SK-N-SH treated with all-trans-retinoic acid at 6 μM for 48 hours (cell line): ENCODE measurements around the gene CFAP126.
"Not testable (repeated sequence)": the region's sequence is repeated elsewhere in the genome, so short reads cannot be mapped to it uniquely, and the experiment has no call there.

Experiments
- ATAC-seq: fragments of 200-7000 bp; cut with Tn5 transposase; 3 replicates; pipeline ENCODE4 v1.9.1; 2020; ENCODE audit warnings: mild to moderate bottlenecking, moderate library complexity
- ARNTL ChIP-seq: fragments of 450-650 bp; formaldehyde crosslinking; IDR thresholded peaks from 2 replicates; pipeline ENCODE4 v1.5.0; 2020; ENCODE audit warnings: low read depth, mild to moderate bottlenecking, moderate library complexity, borderline replicate concordance
- BACH2 ChIP-seq: fragments of 250-450 bp; sonication (Bioruptor Pico); IDR thresholded peaks from 2 replicates; pipeline ENCODE4 v1.9.0; 2021; ENCODE audit warnings: mild to moderate bottlenecking, borderline replicate concordance
- CSDC2 ChIP-seq: fragments of 250-450 bp; sonication (Bioruptor Pico); IDR thresholded peaks from 2 replicates; pipeline ENCODE4 v1.5.0; 2020; ENCODE audit warnings: mild to moderate bottlenecking, moderate library complexity
- ESRRG ChIP-seq: fragments of 250-450 bp; sonication (Bioruptor Pico); IDR thresholded peaks from 2 replicates; pipeline ENCODE4 v1.6.1; 2021; ENCODE audit warnings: mild to moderate bottlenecking
- ISL1 ChIP-seq: fragments of 250-450 bp; sonication (Bioruptor Pico); IDR thresholded peaks from 2 replicates; pipeline ENCODE4 v2.1.2; 2022; ENCODE audit warnings: mild to moderate bottlenecking, moderate library complexity
- PPARA ChIP-seq: fragments of 250-450 bp; sonication (Bioruptor Pico); IDR thresholded peaks from 2 replicates; pipeline ENCODE4 v1.5.0; 2020; ENCODE audit warnings: mild to moderate bottlenecking, borderline replicate concordance
- RARB ChIP-seq: fragments of 250-450 bp; sonication (Bioruptor Pico); IDR thresholded peaks from 2 replicates; pipeline ENCODE4 v1.8.0; 2021; ENCODE audit warnings: mild to moderate bottlenecking, moderate library complexity
- SNAI2 ChIP-seq: fragments of 250-450 bp; sonication (Bioruptor Pico); IDR thresholded peaks from 2 replicates; pipeline ENCODE4 v1.5.0; 2020; ENCODE audit warnings: mild to moderate bottlenecking, moderate library complexity
- TCF4 ChIP-seq: fragments of 250-450 bp; sonication (Bioruptor Pico); IDR thresholded peaks from 2 replicates; pipeline ENCODE4 v1.8.0; 2021; ENCODE audit warnings: mild to moderate bottlenecking, moderate library complexity, borderline replicate concordance
- TOX ChIP-seq: fragments of 250-450 bp; sonication (Bioruptor Pico); IDR thresholded peaks from 2 replicates; pipeline ENCODE4 v1.8.0; 2021; ENCODE audit warnings: mild to moderate bottlenecking, moderate library complexity, borderline replicate concordance
- ZC3H10 ChIP-seq: fragments of 250-450 bp; sonication (Bioruptor Pico); IDR thresholded peaks from 2 replicates; pipeline ENCODE4 v1.5.1; 2021; ENCODE audit warnings: mild to moderate bottlenecking, moderate library complexity
- ZFP3 ChIP-seq: fragments of 250-450 bp; sonication (Bioruptor Pico); IDR thresholded peaks from 2 replicates; pipeline ENCODE4 v1.5.0; 2020; ENCODE audit warnings: mild to moderate bottlenecking, moderate library complexity
- ZFP30 ChIP-seq: fragments of 450-650 bp; formaldehyde crosslinking; IDR thresholded peaks from 2 replicates; pipeline ENCODE4 v1.5.0; 2022; ENCODE audit warnings: mild to moderate bottlenecking, moderate library complexity
- ZNF565 ChIP-seq: fragments of 450-650 bp; formaldehyde crosslinking; conservative IDR thresholded peaks from 2 replicates; pipeline ENCODE4 v1.5.0; 2020; ENCODE audit warnings: low read depth, mild to moderate bottlenecking, moderate library complexity
- ZNF8 ChIP-seq: fragments of 450-650 bp; formaldehyde crosslinking; IDR thresholded peaks from 2 replicates; pipeline ENCODE4 v1.5.0; 2020; ENCODE audit warnings: mild to moderate bottlenecking, moderate library complexity
- TF ChIP-seq, protein P1 (sequence below): fragments of 250-450 bp; sonication (Bioruptor Pico); IDR thresholded peaks from 2 replicates; pipeline ENCODE4 v1.5.1; 2021; ENCODE audit warnings: mild to moderate bottlenecking, moderate library complexity
- TF ChIP-seq, protein P2 (sequence below): fragments of 250-450 bp; sonication (Bioruptor Pico); IDR thresholded peaks from 2 replicates; pipeline ENCODE4 v1.8.0; 2021; ENCODE audit warnings: low read depth, mild to moderate bottlenecking, moderate library complexity, borderline replicate concordance
- TF ChIP-seq, protein P3 (sequence below): fragments of 250-450 bp; sonication (Bioruptor Pico); IDR thresholded peaks from 2 replicates; pipeline ENCODE4 v1.5.1; 2020; ENCODE audit warnings: low read depth, mild to moderate bottlenecking, moderate library complexity
- TF ChIP-seq, protein P4 (sequence below): fragments of 250-450 bp; sonication (Bioruptor Pico); IDR thresholded peaks from 2 replicates; pipeline ENCODE4 v1.5.0; 2020; ENCODE audit warnings: mild to moderate bottlenecking, moderate library complexity

The CFAP126 gene

DNA sequence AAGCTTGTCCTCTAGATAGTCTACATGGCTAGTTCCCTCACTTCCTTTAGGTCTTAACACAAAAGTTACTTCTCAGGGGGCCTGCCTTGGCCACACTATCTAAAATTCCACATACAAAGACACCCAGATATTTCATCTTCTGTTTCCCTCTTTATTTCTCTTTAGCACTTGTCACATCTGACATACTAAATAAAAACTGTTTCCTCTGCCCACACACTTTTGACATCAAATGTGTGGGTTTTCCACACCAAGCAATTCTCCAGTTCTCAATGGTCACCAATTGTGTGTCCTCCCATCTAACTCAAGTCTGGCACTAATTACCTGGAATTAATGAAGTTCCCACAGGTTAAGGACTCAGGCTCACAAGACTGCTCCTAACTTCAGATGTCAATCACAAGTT is 25.5 kb upstream of the CFAP126 start:
- ATAC-seq = no peak
- TF ChIP-seq SNAI2 (no peak), ZFP3 (CRISPR knock-in tag) (no peak), ZC3H10 (no peak), TCF4 (CRISPR knock-in tag) (no peak), PPARA (CRISPR knock-in tag) (no peak), ISL1 (CRISPR knock-in tag) (no peak), ZNF565 (CRISPR knock-in tag) (no peak), CSDC2 (CRISPR knock-in tag) (no peak), ZNF8 (no peak), BACH2 (CRISPR knock-in tag) (no peak), ZFP30 (CRISPR knock-in tag) (no peak), ESRRG (no peak)
- TF ChIP-seq, protein P1, sequence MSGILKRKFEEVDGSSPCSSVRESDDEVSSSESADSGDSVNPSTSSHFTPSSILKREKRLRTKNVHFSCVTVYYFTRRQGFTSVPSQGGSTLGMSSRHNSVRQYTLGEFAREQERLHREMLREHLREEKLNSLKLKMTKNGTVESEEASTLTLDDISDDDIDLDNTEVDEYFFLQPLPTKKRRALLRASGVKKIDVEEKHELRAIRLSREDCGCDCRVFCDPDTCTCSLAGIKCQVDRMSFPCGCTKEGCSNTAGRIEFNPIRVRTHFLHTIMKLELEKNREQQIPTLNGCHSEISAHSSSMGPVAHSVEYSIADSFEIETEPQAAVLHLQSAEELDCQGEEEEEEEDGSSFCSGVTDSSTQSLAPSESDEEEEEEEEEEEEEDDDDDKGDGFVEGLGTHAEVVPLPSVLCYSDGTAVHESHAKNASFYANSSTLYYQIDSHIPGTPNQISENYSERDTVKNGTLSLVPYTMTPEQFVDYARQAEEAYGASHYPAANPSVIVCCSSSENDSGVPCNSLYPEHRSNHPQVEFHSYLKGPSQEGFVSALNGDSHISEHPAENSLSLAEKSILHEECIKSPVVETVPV (CRISPR knock-in tag) = no peak
- TF ChIP-seq, protein P2, sequence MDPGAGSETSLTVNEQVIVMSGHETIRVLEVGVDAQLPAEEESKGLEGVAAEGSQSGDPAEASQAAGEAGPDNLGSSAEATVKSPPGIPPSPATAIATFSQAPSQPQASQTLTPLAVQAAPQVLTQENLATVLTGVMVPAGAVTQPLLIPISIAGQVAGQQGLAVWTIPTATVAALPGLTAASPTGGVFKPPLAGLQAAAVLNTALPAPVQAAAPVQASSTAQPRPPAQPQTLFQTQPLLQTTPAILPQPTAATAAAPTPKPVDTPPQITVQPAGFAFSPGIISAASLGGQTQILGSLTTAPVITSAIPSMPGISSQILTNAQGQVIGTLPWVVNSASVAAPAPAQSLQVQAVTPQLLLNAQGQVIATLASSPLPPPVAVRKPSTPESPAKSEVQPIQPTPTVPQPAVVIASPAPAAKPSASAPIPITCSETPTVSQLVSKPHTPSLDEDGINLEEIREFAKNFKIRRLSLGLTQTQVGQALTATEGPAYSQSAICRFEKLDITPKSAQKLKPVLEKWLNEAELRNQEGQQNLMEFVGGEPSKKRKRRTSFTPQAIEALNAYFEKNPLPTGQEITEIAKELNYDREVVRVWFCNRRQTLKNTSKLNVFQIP (CRISPR knock-in tag) = no peak
- TF ChIP-seq, protein P3, sequence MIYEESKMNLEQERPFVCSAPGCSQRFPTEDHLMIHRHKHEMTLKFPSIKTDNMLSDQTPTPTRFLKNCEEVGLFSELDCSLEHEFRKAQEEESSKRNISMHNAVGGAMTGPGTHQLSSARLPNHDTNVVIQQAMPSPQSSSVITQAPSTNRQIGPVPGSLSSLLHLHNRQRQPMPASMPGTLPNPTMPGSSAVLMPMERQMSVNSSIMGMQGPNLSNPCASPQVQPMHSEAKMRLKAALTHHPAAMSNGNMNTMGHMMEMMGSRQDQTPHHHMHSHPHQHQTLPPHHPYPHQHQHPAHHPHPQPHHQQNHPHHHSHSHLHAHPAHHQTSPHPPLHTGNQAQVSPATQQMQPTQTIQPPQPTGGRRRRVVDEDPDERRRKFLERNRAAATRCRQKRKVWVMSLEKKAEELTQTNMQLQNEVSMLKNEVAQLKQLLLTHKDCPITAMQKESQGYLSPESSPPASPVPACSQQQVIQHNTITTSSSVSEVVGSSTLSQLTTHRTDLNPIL = no peak

DNA sequence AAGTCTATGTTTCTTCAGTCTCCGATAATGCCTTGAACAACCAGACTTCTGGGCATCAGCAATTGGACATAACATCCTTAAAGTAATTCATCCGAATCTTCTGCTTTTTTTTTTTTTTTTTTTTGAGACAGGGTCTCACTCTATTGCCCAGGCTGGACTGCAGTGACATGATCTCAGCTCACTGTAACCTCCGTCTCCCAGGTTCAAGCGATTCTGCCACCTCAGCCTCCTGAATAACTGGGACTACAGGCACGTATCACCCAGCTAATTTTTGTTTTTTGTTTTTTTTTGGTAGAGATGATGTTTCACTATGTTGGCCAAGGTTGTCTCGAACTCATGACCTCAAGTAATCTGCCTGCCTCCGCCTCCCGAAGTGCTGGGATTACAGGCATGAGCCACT is 23.9 kb upstream of the CFAP126 start:
- no peak for TF ChIP-seq ESRRG
- no peak for TF ChIP-seq SNAI2
- no peak for ATAC-seq

DNA sequence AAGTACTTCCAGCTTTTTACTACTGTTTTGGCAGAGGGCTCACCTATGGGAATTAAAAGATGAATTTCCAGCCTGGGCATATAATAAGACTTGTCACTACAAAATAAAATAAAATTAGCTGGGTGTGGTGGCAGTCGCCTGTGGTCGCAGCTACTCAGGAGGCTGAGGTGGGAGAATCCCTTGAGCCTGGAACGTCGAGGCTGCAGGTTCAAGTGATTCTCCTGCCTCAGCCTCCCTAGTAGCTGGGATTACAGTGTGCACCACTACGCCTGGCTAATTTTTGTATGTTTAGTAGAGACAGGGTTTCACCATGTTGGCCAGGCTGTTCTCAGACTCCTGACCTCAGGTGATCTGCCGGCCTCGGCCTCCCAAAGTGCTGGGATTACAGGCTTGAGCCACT is 23.5 kb upstream of the CFAP126 start:
- ATAC-seq = not testable (repeated sequence)

DNA sequence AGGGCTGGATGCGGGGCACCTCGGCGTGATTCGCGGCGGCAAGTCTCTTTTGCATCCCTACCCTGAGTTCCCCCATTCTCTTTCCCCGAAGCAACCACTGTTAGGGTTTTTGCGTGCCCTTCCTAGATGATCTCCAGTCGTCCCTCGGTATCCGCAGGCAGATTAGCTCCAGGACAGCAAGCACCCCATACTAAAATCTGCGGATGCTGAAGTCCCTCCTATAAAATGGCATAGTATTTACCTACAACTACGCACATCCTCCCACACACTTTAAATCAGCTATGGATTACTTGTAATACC is 22.8 kb upstream of the CFAP126 start:
- no peak for ATAC-seq
- TF ChIP-seq BACH2 (CRISPR knock-in tag) (no peak), ZNF565 (CRISPR knock-in tag) (no peak), TOX (CRISPR knock-in tag) (no peak), ARNTL (CRISPR knock-in tag) (no peak), ZNF8 (no peak)
- TF ChIP-seq, protein P3 = no peak
- TF ChIP-seq, protein P1 (CRISPR knock-in tag) = no peak

DNA sequence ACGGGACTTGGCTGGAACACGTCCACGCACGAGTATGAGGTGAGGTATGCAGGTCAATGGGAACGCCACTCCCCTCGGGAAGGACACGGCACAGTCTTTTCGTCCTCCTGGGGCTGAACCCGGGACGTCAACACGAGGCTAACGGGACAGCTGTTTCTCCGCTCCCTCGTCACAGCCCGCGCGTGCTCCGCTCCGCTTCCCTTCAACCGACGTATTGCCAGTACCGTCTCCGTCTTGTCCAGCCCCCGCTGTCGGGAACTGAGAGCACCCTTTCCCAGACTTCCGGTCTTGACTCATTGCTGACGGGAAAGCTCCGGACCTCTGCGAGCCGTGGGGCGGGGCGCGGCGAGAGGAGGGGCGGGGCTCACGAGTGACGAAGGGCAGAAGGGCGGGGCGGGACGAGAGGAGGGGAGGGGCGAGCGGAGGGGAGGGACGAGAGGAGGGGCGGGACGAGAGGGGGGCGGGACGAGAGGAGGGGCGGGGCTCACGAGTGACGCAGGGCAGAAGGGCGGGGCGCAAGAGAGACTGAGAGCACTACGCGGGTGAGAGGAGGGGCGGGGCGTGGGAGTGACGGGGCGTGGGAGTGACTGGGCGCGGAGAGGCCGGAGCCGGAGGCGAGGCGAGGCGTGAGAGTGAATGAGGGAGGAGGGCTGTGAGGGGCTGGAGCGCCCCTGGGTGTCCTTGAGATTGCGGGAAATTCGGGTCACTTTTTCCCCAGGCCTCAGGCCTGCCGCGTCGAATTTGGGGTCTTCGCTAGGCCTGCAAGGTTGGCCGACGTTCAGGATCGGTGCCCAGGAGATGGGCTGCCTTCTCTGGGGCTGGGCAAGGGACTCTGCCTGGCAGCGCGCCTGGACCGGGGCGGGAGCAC is 22.2 kb upstream of the CFAP126 start:
- TF ChIP-seq, protein P4, sequence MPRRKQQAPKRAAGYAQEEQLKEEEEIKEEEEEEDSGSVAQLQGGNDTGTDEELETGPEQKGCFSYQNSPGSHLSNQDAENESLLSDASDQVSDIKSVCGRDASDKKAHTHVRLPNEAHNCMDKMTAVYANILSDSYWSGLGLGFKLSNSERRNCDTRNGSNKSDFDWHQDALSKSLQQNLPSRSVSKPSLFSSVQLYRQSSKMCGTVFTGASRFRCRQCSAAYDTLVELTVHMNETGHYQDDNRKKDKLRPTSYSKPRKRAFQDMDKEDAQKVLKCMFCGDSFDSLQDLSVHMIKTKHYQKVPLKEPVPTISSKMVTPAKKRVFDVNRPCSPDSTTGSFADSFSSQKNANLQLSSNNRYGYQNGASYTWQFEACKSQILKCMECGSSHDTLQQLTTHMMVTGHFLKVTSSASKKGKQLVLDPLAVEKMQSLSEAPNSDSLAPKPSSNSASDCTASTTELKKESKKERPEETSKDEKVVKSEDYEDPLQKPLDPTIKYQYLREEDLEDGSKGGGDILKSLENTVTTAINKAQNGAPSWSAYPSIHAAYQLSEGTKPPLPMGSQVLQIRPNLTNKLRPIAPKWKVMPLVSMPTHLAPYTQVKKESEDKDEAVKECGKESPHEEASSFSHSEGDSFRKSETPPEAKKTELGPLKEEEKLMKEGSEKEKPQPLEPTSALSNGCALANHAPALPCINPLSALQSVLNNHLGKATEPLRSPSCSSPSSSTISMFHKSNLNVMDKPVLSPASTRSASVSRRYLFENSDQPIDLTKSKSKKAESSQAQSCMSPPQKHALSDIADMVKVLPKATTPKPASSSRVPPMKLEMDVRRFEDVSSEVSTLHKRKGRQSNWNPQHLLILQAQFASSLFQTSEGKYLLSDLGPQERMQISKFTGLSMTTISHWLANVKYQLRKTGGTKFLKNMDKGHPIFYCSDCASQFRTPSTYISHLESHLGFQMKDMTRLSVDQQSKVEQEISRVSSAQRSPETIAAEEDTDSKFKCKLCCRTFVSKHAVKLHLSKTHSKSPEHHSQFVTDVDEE (CRISPR knock-in tag) = no peak
- TF ChIP-seq ZC3H10 (peak; percentile 97), ISL1 (CRISPR knock-in tag) (no peak), TOX (CRISPR knock-in tag) (peak; percentile 92), RARB (CRISPR knock-in tag) (0 out of 2 replicates have a peak, but pooled peaks have one; percentile 50)
- TF ChIP-seq, protein P2 (CRISPR knock-in tag) = peak; percentile 51; the same call in 1 of the 2 replicates
- TF ChIP-seq, all 23 proteins: peak for 4
- peak; percentile 95 for ATAC-seq

DNA sequence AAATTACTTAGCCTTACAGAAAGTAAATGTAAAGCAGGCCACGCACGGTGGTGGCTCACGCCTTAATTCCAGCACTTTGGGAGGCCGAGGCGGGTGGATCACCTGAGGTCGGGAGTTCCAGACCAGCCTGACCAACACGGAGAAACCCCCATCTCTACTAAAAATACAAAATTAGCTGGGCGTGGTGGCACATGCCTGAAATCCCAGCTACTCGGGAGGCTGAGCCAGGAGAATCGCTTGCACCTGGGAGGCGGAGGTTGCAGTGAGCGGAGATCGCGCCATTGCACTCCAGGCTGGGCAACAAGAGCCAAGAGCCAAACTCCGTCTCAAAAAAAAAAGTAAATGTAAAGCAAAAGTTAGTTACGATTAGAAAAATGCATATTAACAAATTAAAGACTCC is 21.5 kb upstream of the CFAP126 start:
- ATAC-seq = not testable (repeated sequence)
